HG02884 (cell line): Measurements from ENCODE around the gene SMIM41.

Experiments
- ATAC-seq: cut with Tn5 transposase; IDR thresholded peaks from one replicate; pipeline ENCODE4 v1.9.1; 2021; ENCODE audit warnings: mild to moderate bottlenecking, moderate library complexity; ENCODE audit not compliant: unreplicated experiment

SMIM41 gene

GRCh38 chr12:52120951-52121823 is 41.7 kb downstream of the SMIM41 start:
- no peak for ATAC-seq

- ATAC-seq, result no peak
Observed at GRCh38 chr12:52121824-52122539, 42.5 kb downstream of the SMIM41 start.

- no peak for ATAC-seq
Observed at GRCh38 chr12:52122540-52122871, 43.0 kb downstream of the SMIM41 start.

DNA sequence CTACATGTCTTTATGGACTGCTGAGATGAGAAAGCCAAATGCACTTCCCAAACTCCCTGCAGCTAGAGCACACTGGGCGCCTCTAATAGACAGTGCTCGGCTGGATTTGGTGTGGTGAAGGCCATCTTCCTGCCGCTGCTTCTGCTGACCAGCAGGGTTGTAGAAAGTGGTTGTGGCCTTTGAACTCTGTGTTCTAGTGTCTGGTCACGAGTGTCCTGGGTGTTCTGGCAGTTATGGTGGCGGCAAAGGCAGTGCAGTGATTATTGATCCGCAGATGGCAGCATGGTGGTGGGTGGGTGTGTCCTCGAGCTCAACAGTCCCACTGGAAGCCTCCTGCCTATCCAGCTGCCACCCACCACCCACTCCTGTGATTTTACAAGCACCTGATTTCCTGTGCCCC is 43.4 kb downstream of the SMIM41 start:
- no peak for ATAC-seq

DNA sequence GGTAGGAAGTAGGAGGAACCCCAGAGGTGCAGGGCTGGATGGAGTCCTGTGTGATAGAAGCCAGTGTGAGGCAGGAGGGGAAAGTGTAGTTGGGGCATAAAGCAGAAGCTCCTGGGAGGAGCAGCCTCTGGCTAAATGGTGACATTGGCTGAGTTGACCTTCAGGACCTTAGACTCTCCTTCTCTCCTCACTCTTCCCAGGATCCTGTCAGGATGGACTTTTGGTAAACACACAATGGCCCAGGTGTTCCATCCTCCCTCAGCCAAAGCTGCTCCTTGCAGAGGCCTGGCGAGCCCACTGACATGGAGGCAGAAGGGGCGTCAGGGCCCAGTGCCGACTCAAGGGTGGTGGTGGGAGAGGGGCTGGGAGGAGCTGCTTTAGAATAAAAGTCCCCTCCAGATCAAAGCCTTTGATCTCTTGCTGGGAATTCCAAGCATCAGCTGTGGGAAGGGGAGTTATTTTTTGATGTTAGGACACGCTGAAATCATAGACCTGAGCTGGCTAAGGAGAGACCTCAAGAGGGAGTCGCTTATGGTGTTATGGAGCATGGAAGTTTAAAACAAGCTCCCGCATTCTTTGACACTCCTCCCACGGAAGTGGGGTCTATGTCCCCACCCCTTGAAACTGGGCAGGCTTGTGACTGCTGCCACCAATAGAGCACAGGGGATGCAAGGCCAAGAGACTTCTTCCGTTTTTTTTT is 44.1 kb downstream of the SMIM41 start:
- no peak for ATAC-seq

- no peak for ATAC-seq
Observed at GRCh38 chr12:52125476-52125900, 46.0 kb downstream of the SMIM41 start.

DNA sequence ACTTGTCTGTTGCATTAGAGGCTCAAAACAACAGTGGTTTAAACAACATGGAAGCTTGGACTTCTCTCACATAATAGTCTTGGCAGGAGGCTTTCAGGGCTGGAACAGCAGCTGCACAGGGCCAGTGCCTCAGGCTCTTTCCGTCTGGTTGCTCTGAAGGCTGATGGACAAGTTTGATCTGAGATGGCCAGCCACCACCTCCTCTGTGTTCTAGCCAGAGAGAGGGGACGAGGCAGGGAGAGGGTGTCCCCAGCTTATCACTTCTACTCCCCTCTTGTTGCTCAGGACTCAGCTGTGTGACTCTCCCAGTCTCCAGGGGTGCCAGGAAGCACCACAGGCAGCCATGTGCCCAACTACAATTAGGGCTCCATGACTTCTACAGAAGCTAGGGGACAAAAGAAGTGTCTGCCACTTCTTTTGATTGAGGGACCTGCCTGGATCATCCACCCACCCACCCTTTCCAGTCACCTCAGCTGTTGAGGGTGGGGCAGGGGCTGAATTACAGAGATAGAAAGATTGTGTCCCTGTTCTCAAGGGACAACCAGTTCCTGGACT is 46.6 kb downstream of the SMIM41 start:
- ATAC-seq, result no peak

- ATAC-seq, result no peak
Observed at GRCh38 chr12:52126605-52127578, 47.4 kb downstream of the SMIM41 start.

DNA sequence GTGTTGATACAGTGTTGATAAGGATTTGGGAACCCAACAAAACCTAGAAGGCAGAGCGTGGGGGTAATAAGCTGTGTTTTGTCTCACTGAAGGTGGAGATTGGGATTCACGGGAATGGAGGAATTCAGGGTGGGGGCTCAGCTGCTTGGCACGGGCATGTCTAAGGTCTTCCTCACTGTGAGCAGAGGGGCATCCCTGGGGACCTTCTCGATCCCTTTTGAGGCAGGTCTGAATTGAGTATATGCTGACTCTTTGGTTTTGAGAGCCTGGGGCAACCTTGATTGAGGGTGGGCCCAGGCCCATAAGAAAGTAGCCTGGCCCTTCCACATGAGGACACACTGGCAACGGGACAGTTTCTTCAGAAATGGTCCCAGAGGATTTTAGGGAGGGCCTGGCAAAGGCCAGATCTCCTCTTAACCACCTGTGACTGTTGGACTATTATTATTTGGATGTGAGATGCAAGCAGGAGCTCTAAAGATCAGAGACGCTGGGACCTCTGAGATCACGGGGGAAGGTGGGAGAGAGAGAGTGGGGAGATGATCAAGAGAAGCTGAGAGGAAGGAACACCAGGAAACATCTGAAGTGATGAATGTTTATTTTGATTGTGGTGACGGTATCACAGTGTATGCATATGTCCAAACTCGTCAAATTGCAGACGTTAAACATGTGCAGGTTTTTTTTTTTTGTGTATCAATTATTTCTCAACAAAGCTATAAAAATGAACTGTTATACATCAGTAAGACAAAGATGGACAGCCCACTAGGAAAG is 48.4 kb downstream of the SMIM41 start:
- ATAC-seq, result no peak

GRCh38 chr12:52130711-52131110 is 51.2 kb downstream of the SMIM41 start:
- ATAC-seq, result no peak

DNA sequence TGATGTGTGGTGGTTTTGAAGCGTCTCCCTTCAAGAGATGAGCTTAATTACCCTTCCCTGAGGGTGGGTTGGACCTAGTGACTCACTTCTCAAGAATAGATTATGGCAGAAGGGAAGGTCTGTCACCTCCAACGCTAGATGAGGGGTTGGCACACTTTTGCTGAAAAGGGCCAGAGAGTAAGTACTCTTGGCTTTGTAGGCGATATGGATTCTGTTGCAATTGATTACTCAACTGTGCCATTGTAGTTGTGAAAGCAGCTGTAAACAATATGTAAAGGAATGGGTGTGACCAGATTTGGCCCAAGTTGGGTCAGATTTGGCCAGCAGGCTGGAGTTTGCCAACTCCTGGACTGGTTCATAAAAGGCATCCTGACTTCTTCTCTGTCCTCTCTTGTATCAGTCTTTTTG is 53.3 kb downstream of the SMIM41 start:
- ATAC-seq, result no peak

DNA sequence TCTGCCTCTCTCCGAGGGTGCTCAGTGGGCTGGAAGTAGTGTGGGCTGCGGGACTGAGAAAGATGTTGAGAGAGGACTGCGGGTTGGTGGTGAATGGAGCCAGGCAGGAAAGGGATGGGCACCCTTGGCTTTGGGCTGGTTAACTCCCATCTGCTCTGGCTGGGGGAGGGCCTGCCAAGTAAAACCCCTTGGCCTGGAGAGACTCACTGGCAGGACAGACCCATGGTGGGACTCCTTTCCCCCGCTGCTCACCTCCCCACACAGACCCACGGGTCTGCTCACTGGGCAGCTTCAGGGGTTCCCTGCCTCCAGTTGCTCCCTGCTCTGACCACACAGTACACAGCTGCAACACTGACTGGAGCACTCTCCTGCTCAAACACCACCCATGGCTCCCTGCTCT is 58.2 kb downstream of the SMIM41 start:
- no peak for ATAC-seq

GRCh38 chr12:52139147-52139546 is 59.6 kb downstream of the SMIM41 start:
- ATAC-seq, result no peak

DNA sequence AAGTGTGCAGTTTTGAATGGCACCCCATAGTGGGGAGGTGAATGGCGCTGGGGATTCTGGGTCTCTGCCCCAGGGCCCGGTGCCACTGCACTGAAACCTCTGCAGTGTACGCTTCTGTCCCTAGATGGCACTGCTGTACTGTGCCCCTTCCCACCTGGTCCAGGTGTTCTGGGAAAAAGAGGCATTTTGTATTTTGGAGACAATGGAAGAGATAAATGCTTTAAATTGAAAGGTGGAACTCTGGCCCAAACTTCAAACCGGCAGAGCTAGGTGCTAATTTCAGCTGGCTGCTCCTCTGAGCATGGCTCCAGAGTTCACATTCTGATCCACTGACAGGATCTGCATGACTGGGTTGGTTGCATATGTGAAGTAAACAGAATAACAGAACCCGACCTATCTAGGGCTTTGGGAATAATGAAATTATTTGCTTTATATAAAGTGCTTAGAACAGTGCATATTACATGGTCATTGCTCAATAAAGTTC is 60.1 kb downstream of the SMIM41 start:
- ATAC-seq, result no peak

DNA sequence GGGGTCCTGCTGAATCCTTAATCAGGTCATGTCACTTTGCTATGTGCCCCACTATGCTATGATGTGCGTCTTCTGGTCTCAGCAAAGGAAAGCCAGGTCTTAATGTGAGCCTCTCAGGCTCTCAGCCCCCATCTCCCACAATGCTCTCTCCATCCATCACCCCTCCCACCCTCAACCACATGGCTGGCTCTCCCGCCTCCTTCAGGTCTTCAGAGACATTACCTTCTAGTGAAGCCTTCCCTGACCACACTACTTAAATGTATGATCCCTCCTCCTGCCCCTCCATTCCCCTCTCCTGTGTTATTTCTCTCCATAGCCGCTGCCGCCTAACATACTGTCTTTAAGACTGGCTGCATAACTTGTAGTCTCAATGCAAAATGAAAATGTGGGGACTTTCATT is 61.8 kb downstream of the SMIM41 start:
- no peak for ATAC-seq

GRCh38 chr12:52141875-52142274 is 62.4 kb downstream of the SMIM41 start:
- no peak for ATAC-seq

- ATAC-seq, result no peak
Observed at GRCh38 chr12:52142431-52142830, 62.9 kb downstream of the SMIM41 start.

DNA sequence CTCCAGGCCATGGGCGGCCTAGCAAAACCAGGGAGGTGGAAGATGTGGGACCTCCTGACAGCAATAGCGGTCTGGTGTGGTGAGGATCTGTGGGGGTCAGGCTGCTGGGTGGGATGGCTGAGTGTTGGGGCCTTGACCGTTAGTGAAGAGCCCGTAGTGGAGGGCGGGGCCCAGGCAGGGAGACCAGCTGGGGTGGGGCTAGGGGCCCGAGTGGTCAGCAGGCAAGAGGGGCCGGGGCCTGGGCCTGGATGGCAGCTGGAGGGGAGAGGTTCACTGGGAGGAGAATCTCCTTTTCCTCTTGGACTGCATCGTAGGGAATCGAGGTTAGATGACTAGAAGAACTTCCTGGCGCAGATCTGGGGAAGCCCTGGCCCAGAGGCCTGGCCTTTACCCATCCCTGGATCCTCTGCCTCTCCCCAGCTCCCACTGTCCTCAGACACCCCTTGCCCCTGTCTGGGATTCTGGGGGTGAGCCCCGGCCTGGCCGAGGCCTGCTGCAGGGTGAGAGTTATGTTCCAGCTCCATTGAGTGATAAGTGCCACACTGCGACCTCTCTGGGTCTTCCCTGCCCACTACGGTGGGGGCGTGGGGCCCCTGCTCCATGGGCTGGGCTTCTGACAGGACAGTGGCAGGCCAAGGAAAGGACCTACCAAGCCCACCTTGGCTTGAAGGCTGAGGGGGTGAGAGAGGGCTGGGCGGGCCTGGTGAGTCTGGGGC is 65.2 kb downstream of the SMIM41 start:
- ATAC-seq, result no peak
